SK-N-SH treated with all-trans-retinoic acid at 6 μM for 48 hours (cell line): ENCODE measurements around the gene RCAN1.

ENCODE experiments used
- ATAC-seq: fragments of 200-7000 bp; cut with Tn5 transposase; 3 replicates; pipeline ENCODE4 v1.9.1; 2020; ENCODE audit warnings: mild to moderate bottlenecking, moderate library complexity
- BACH2 ChIP-seq: fragments of 250-450 bp; sonication (Bioruptor Pico); IDR thresholded peaks from 2 replicates; pipeline ENCODE4 v1.9.0; 2021; ENCODE audit warnings: mild to moderate bottlenecking, borderline replicate concordance
- CSDC2 ChIP-seq: fragments of 250-450 bp; sonication (Bioruptor Pico); IDR thresholded peaks from 2 replicates; pipeline ENCODE4 v1.5.0; 2020; ENCODE audit warnings: mild to moderate bottlenecking, moderate library complexity
- GLIS3 ChIP-seq: fragments of 250-450 bp; sonication (Bioruptor Pico); IDR thresholded peaks from 2 replicates; pipeline ENCODE4 v1.5.0; 2020; ENCODE audit warnings: mild to moderate bottlenecking, moderate library complexity
- ISL1 ChIP-seq: fragments of 250-450 bp; sonication (Bioruptor Pico); IDR thresholded peaks from 2 replicates; pipeline ENCODE4 v2.1.2; 2022; ENCODE audit warnings: mild to moderate bottlenecking, moderate library complexity
- OSR1 ChIP-seq: fragments of 250-450 bp; sonication (Bioruptor Pico); IDR thresholded peaks from 2 replicates; pipeline ENCODE4 v1.8.0; 2022; ENCODE audit warnings: moderate library complexity, mild to moderate bottlenecking, inconsistent platforms
- PPARA ChIP-seq: fragments of 250-450 bp; sonication (Bioruptor Pico); IDR thresholded peaks from 2 replicates; pipeline ENCODE4 v1.5.0; 2020; ENCODE audit warnings: mild to moderate bottlenecking, borderline replicate concordance
- RARB ChIP-seq: fragments of 250-450 bp; sonication (Bioruptor Pico); IDR thresholded peaks from 2 replicates; pipeline ENCODE4 v1.8.0; 2021; ENCODE audit warnings: mild to moderate bottlenecking, moderate library complexity
- TCF4 ChIP-seq: fragments of 250-450 bp; sonication (Bioruptor Pico); IDR thresholded peaks from 2 replicates; pipeline ENCODE4 v1.8.0; 2021; ENCODE audit warnings: mild to moderate bottlenecking, moderate library complexity, borderline replicate concordance
- TOX ChIP-seq: fragments of 250-450 bp; sonication (Bioruptor Pico); IDR thresholded peaks from 2 replicates; pipeline ENCODE4 v1.8.0; 2021; ENCODE audit warnings: mild to moderate bottlenecking, moderate library complexity, borderline replicate concordance
- ZC3H10 ChIP-seq: fragments of 250-450 bp; sonication (Bioruptor Pico); IDR thresholded peaks from 2 replicates; pipeline ENCODE4 v1.5.1; 2021; ENCODE audit warnings: mild to moderate bottlenecking, moderate library complexity
- ZFP3 ChIP-seq: fragments of 250-450 bp; sonication (Bioruptor Pico); IDR thresholded peaks from 2 replicates; pipeline ENCODE4 v1.5.0; 2020; ENCODE audit warnings: mild to moderate bottlenecking, moderate library complexity
- ZFP30 ChIP-seq: fragments of 450-650 bp; formaldehyde crosslinking; IDR thresholded peaks from 2 replicates; pipeline ENCODE4 v1.5.0; 2022; ENCODE audit warnings: mild to moderate bottlenecking, moderate library complexity
- ZNF565 ChIP-seq: fragments of 450-650 bp; formaldehyde crosslinking; conservative IDR thresholded peaks from 2 replicates; pipeline ENCODE4 v1.5.0; 2020; ENCODE audit warnings: low read depth, mild to moderate bottlenecking, moderate library complexity
- ZNF70 ChIP-seq: fragments of 450-650 bp; formaldehyde crosslinking; IDR thresholded peaks from 2 replicates; pipeline ENCODE4 v1.5.0; 2020; ENCODE audit warnings: mild to moderate bottlenecking, moderate library complexity
- ZNF8 ChIP-seq: fragments of 450-650 bp; formaldehyde crosslinking; IDR thresholded peaks from 2 replicates; pipeline ENCODE4 v1.5.0; 2020; ENCODE audit warnings: mild to moderate bottlenecking, moderate library complexity
- TF ChIP-seq, protein P1 (sequence below): fragments of 250-450 bp; sonication (Bioruptor Pico); IDR thresholded peaks from 2 replicates; pipeline ENCODE4 v1.8.0; 2021; ENCODE audit warnings: low read depth, mild to moderate bottlenecking, moderate library complexity, borderline replicate concordance
- TF ChIP-seq, protein P2 (sequence below): fragments of 250-450 bp; sonication (Bioruptor Pico); IDR thresholded peaks from 2 replicates; pipeline ENCODE4 v1.5.0; 2020; ENCODE audit warnings: mild to moderate bottlenecking, moderate library complexity
- TF ChIP-seq, protein P3 (sequence below): fragments of 250-450 bp; sonication (Bioruptor Pico); IDR thresholded peaks from 2 replicates; pipeline ENCODE4 v1.8.0; 2020; ENCODE audit warnings: mild to moderate bottlenecking, moderate library complexity, borderline replicate concordance
- TF ChIP-seq, protein P4 (sequence below): fragments of 250-450 bp; sonication (Bioruptor Pico); IDR thresholded peaks from 2 replicates; pipeline ENCODE4 v1.5.1; 2020; ENCODE audit warnings: low read depth, mild to moderate bottlenecking, moderate library complexity
- TF ChIP-seq, protein P5 (sequence below): fragments of 250-450 bp; sonication (Bioruptor Pico); IDR thresholded peaks from 2 replicates; pipeline ENCODE4 v1.5.1; 2021; ENCODE audit warnings: mild to moderate bottlenecking, moderate library complexity

The RCAN1 gene

DNA sequence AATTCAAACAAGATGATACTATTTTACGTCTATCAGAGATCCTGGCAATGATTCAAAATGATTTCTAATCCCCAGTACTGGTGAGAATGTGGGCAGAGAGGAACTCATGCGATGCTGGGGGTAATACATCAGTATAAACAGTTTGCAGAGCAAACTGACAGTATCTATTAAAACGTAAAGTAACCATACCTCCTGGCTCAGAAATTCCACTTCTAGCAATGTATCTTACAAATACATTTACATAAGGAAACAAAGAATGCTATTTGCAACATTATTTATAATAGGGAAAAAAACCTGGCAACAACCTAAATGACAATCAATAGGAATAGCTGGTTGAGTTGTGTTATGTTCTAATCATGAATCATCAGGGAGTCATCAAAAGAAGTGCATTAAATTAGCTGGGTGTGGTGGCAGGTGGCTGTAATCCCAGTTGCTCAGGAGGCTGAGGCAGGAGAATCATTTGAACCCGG, 15.9 kb downstream of the RCAN1 start:
- TF ChIP-seq, protein P1, sequence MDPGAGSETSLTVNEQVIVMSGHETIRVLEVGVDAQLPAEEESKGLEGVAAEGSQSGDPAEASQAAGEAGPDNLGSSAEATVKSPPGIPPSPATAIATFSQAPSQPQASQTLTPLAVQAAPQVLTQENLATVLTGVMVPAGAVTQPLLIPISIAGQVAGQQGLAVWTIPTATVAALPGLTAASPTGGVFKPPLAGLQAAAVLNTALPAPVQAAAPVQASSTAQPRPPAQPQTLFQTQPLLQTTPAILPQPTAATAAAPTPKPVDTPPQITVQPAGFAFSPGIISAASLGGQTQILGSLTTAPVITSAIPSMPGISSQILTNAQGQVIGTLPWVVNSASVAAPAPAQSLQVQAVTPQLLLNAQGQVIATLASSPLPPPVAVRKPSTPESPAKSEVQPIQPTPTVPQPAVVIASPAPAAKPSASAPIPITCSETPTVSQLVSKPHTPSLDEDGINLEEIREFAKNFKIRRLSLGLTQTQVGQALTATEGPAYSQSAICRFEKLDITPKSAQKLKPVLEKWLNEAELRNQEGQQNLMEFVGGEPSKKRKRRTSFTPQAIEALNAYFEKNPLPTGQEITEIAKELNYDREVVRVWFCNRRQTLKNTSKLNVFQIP (CRISPR knock-in tag), result no peak

DNA sequence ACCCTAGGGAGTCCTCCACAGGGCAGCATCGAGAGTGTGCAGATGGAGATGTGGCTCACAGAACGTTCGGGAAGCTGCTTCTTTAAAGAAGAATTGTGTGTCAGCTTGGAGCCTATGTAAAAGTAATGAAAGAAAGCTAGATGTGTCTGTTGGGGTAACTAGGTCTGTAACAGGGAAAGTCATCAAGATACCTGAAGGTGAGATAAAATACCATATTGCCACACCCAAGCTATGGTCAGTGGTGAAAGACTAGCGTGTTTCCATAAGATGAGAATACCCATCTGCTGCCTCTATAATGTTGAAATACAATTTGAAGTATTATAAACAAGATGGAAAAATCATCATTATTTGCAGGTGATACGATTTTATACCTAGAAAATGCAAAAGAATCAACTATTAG, 17.5 kb downstream of the RCAN1 start:
- TF ChIP-seq GLIS3 (CRISPR knock-in tag) (no peak), TOX (no peak), CSDC2 (CRISPR knock-in tag) (no peak), ZC3H10 (CRISPR knock-in tag) (no peak), ZFP30 (CRISPR knock-in tag) (no peak), OSR1 (CRISPR knock-in tag) (no peak), RARB (CRISPR knock-in tag) (no peak), ISL1 (CRISPR knock-in tag) (no peak), ZFP3 (no peak), ZNF8 (CRISPR knock-in tag) (no peak), BACH2 (CRISPR knock-in tag) (no peak), TCF4 (CRISPR knock-in tag) (no peak), ZNF70 (CRISPR knock-in tag) (no peak), ZNF565 (no peak), PPARA (CRISPR knock-in tag) (no peak)
- TF ChIP-seq, protein P2, sequence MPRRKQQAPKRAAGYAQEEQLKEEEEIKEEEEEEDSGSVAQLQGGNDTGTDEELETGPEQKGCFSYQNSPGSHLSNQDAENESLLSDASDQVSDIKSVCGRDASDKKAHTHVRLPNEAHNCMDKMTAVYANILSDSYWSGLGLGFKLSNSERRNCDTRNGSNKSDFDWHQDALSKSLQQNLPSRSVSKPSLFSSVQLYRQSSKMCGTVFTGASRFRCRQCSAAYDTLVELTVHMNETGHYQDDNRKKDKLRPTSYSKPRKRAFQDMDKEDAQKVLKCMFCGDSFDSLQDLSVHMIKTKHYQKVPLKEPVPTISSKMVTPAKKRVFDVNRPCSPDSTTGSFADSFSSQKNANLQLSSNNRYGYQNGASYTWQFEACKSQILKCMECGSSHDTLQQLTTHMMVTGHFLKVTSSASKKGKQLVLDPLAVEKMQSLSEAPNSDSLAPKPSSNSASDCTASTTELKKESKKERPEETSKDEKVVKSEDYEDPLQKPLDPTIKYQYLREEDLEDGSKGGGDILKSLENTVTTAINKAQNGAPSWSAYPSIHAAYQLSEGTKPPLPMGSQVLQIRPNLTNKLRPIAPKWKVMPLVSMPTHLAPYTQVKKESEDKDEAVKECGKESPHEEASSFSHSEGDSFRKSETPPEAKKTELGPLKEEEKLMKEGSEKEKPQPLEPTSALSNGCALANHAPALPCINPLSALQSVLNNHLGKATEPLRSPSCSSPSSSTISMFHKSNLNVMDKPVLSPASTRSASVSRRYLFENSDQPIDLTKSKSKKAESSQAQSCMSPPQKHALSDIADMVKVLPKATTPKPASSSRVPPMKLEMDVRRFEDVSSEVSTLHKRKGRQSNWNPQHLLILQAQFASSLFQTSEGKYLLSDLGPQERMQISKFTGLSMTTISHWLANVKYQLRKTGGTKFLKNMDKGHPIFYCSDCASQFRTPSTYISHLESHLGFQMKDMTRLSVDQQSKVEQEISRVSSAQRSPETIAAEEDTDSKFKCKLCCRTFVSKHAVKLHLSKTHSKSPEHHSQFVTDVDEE (CRISPR knock-in tag), result no peak
- TF ChIP-seq, protein P3, sequence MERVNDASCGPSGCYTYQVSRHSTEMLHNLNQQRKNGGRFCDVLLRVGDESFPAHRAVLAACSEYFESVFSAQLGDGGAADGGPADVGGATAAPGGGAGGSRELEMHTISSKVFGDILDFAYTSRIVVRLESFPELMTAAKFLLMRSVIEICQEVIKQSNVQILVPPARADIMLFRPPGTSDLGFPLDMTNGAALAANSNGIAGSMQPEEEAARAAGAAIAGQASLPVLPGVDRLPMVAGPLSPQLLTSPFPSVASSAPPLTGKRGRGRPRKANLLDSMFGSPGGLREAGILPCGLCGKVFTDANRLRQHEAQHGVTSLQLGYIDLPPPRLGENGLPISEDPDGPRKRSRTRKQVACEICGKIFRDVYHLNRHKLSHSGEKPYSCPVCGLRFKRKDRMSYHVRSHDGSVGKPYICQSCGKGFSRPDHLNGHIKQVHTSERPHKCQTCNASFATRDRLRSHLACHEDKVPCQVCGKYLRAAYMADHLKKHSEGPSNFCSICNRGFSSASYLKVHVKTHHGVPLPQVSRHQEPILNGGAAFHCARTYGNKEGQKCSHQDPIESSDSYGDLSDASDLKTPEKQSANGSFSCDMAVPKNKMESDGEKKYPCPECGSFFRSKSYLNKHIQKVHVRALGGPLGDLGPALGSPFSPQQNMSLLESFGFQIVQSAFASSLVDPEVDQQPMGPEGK (CRISPR knock-in tag), result no peak
- TF ChIP-seq, protein P4, sequence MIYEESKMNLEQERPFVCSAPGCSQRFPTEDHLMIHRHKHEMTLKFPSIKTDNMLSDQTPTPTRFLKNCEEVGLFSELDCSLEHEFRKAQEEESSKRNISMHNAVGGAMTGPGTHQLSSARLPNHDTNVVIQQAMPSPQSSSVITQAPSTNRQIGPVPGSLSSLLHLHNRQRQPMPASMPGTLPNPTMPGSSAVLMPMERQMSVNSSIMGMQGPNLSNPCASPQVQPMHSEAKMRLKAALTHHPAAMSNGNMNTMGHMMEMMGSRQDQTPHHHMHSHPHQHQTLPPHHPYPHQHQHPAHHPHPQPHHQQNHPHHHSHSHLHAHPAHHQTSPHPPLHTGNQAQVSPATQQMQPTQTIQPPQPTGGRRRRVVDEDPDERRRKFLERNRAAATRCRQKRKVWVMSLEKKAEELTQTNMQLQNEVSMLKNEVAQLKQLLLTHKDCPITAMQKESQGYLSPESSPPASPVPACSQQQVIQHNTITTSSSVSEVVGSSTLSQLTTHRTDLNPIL, result no peak
- TF ChIP-seq, protein P5, sequence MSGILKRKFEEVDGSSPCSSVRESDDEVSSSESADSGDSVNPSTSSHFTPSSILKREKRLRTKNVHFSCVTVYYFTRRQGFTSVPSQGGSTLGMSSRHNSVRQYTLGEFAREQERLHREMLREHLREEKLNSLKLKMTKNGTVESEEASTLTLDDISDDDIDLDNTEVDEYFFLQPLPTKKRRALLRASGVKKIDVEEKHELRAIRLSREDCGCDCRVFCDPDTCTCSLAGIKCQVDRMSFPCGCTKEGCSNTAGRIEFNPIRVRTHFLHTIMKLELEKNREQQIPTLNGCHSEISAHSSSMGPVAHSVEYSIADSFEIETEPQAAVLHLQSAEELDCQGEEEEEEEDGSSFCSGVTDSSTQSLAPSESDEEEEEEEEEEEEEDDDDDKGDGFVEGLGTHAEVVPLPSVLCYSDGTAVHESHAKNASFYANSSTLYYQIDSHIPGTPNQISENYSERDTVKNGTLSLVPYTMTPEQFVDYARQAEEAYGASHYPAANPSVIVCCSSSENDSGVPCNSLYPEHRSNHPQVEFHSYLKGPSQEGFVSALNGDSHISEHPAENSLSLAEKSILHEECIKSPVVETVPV, result no peak
- no peak for ATAC-seq

More for the DNA sequence above, 15.9 kb downstream of the RCAN1 start:
- peak; percentile 79 for ATAC-seq

DNA sequence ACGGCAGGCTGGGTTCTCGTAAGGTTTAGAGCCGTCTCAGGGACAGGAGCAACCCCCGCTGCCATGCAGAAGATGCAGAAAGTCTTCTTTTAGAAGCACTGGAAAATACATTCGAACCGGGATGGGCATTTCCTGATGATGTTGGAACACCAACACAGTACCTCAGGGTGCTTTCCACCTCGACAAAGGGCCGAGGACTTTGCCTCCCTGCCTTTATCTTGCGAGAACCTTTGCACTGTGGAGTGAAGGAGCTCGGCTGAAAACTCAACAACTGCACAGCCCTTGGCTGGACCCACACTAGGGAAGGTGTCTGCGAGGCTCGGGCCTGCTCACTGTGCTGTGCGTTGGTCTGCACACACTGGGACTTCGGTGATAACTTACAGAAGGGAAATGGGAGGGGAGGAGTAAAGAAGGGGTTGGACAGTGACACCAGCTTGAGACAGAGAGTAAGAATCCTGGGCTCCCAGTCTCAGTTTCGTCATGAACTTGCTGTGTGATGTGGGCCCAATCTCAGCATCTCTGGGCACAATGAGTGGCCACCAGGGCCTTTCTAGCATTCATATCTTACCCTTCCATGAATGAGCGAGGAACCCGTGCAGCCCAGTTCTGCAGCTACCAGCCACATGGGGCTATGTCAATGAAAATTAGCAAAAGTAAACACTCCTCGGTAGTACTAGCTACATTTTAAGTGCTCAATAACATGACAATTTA, 18.2 kb downstream of the RCAN1 start:
- ATAC-seq, result no peak
- TF ChIP-seq ZNF70 (CRISPR knock-in tag), result no peak
- TF ChIP-seq, protein P1 (CRISPR knock-in tag), result no peak
- TF ChIP-seq PPARA (CRISPR knock-in tag), result no peak
- TF ChIP-seq, protein P2 (CRISPR knock-in tag), result no peak
